ENCODE measurements around the gene PRIM2. TPM values are rescaled to one million over a fixed set of nuclear protein-coding genes. Genes with fewer than 3 reads are reported as not detected.

Gene PRIM2
- total and polyA plus RNA-seq, 2 of the 4 experiments (the other 2 are of a cell fraction), result 11.8 to 37.5 TPM

DNA sequence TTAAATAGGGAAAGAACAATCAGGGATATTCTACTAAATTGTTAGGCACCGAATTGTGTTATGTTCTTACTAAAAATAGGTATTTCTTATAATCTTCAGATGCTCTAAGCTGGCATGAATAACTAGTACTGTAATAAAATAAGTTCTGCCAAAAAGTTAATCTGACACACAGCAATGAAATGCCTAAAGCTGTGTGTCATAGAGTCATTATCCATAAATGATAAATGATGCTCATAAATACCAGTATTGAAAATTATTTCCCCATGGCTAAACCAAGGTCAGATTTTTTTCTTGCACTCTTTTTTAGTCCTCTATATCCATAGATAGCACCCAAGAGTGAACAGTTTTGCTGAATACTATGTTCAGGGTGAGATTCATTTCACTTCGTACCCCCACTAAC, 11.7 kb upstream of the PRIM2 start:
- Histone ChIP-seq H4K8ac (ENCODE audit: low read depth in 2 of 2, low read length in 2 of 2) (peak overlapping the region in 1 of 2 experiments; percentile 24; a peak in 1 of 4 replicates), H3K36me3 (ENCODE audit: control insufficient read depth, insufficient read depth, low read length) (no peaks in the 10 kb centered on the region), H3K4me1 (ENCODE audit: control insufficient read depth, insufficient read depth, low read length) (peaks cover 22% of the 10 kb centered on the region), H2BK5ac (ENCODE audit: low read depth, low read length, poor library complexity, severe bottlenecking) (no peak overlapping the region), H3K9ac (ENCODE audit: low read depth, low read length) (no peak overlapping the region), H4K20me1 (ENCODE audit: insufficient read depth, low read length) (no peaks in the 10 kb centered on the region), H2BK15ac (ENCODE audit: low read depth, low read length) (peak overlapping the region; percentile 55; the same call in 1 of the 3 replicates), H4K91ac (ENCODE audit: insufficient read depth, low read depth, low read length) (peak overlapping the region; percentile 67; the same call in 1 of the 2 replicates), H4K5ac (ENCODE audit: low read depth, low read length) (no peak overlapping the region; the same call in 1 of the 2 replicates), H3K14ac (replicated peaks; ENCODE audit: low read depth, low read length) (no peak overlapping the region), H3K4ac (ENCODE audit: low read depth, low read length) (peak overlapping the region; percentile 58; the same call in 1 of the 2 replicates), H3K27ac (ENCODE audit: insufficient read depth, low read length) (no peak overlapping the region), H3K79me1 (ENCODE audit: low read depth in 1 of 2, low read length in 2 of 2) (no peaks in the 10 kb centered on the region), H3K4me3 (ENCODE audit: insufficient read depth, low read depth, low read length) (no peak overlapping the region), H2BK20ac (ENCODE audit: low read depth, low read length) (peak overlapping the region; percentile 87; the same call in 1 of the 2 replicates), H2AK5ac (ENCODE audit: low read depth, low read length) (no peak overlapping the region), H2AFZ (replicated peaks; ENCODE audit: low read length, poor library complexity) (no peak overlapping the region), H3K23ac (ENCODE audit: low read depth, low read length) (no peak overlapping the region), H3K27me3 (ENCODE audit: control insufficient read depth, insufficient read depth, low read length) (no peaks in the 10 kb centered on the region), H3K56ac (ENCODE audit: extremely low read depth, insufficient read depth, low read length) (no peak overlapping the region), H3K9me3 (ENCODE audit: control insufficient read depth, insufficient read depth, low read length) (no peaks in the 10 kb centered on the region), H3K9me1 (ENCODE audit: insufficient read depth, low read length) (peaks cover 9% of the 10 kb centered on the region), H2AK9ac (replicated peaks; ENCODE audit: low read depth, low read length, poor library complexity) (no peak overlapping the region), H2BK120ac (ENCODE audit: low read depth, low read length) (peak overlapping the region; percentile 78), H3K4me2 (ENCODE audit: low read depth, low read length) (no peak overlapping the region), H3K18ac (ENCODE audit: low read depth, low read length) (peak overlapping the region; percentile 55)
- intact Hi-C loops (cut with micrococcal nuclease) (no loop called here), dilution Hi-C loops (cut with HindIII; ENCODE audit: low sequenced_read_pairs, unreplicated experiment) (no loop called here), in situ Hi-C loops (cut with MboI; ENCODE audit: low sequenced_read_pairs) (loop anchor here (25.0 kb wide), 2 partner anchors 668 to 968 kb away; partner anchors contain the start of gene DST)
- no peak for TF ChIP-seq BHLHE40 (IDR thresholded peaks at IDR 0.05; ENCODE audit: low read depth, low read length)
- TF ChIP-seq, protein P1, sequence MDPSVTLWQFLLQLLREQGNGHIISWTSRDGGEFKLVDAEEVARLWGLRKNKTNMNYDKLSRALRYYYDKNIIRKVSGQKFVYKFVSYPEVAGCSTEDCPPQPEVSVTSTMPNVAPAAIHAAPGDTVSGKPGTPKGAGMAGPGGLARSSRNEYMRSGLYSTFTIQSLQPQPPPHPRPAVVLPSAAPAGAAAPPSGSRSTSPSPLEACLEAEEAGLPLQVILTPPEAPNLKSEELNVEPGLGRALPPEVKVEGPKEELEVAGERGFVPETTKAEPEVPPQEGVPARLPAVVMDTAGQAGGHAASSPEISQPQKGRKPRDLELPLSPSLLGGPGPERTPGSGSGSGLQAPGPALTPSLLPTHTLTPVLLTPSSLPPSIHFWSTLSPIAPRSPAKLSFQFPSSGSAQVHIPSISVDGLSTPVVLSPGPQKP (IDR thresholded peaks at IDR 0.05; ENCODE audit: borderline replicate concordance, low read depth, low read length), result no peak
- TF ChIP-seq SMC3 (IDR thresholded peaks at IDR 0.05; ENCODE audit: low read depth, low read length), result no peak
- TF ChIP-seq RCOR1 (IDR thresholded peaks at IDR 0.05; ENCODE audit: insufficient replicate concordance, low read length), result no peak
- no peak for TF ChIP-seq NFE2L2 (IDR thresholded peaks at IDR 0.05; ENCODE audit: low read depth, low read length)
- ChIA-PET POLR2A (ENCODE audit: unreplicated experiment) (no interaction called here), CTCF (interaction anchor here (1.1 to 1.8 kb wide), 2 partner anchors 11 to 116 kb away, joined by 3 to 5 read pairs; partner anchors contain the start of gene PRIM2)
- DNase-seq (peak; percentile 30), ATAC-seq (ENCODE audit: low read depth) (no peak)
- no CpG with 5 or more reads among the region's 2 CpGs for WGBS, 2 experiments (ENCODE audit: extremely low coverage in 2 of 2, insufficient read length in 1 of 2)
- no TSS peak for BruUV-seq (replicated peaks)

Measured in IMR-90 (cell line).